HepG2 (cell line): ENCODE measurements around the gene TTBK1. TPM values are rescaled to one million over a fixed set of nuclear protein-coding genes. Genes with fewer than 3 reads are reported as not detected.

Experiments
- BCL3 ChIP-seq: sonication (generic); formaldehyde crosslinking; IDR thresholded peaks from 2 replicates; pipeline ENCODE4 v1.5.1; 2020; ENCODE audit warnings: mild to moderate bottlenecking, missing genetic modification reagents, moderate library complexity
- CTCF ChIP-seq: sonication (generic); formaldehyde crosslinking; IDR thresholded peaks from 2 replicates; pipeline ENCODE4 v1.5.0; 2020; ENCODE audit warnings: mild to moderate bottlenecking, missing genetic modification reagents, moderate library complexity
- DMAP1 ChIP-seq: IDR thresholded peaks from 2 replicates; pipeline ENCODE4 v1.6.1; 2016
- PHF5A ChIP-seq: IDR thresholded peaks from one replicate; pipeline ENCODE4 v1.6.1; 2018; ENCODE audit warnings: low read depth, missing genetic modification reagents; ENCODE audit not compliant: unreplicated experiment
- PPARG ChIP-seq: conservative IDR thresholded peaks from 2 replicates; pipeline ENCODE4 v1.6.1; 2016; ENCODE audit warnings: missing biosample characterization, missing genetic modification reagents
- RBFOX2 ChIP-seq: fragments of 200-400 bp; formaldehyde crosslinking; IDR thresholded peaks from 2 replicates; pipeline ENCODE4 v1.6.1; 2017; ENCODE audit warnings: low read depth, mild to moderate bottlenecking, low read length
- ZBTB38 ChIP-seq: sonication (generic); formaldehyde crosslinking; IDR thresholded peaks from 2 replicates; pipeline ENCODE4 v1.5.1; 2020; ENCODE audit warnings: mild to moderate bottlenecking, missing genetic modification reagents
- ZNF264 ChIP-seq: sonication (generic); formaldehyde crosslinking; IDR thresholded peaks from 2 replicates; pipeline ENCODE4 v1.4.0; 2020; ENCODE audit warnings: missing genetic modification reagents
- ZNF781 ChIP-seq: sonication (generic); formaldehyde crosslinking; IDR thresholded peaks from 2 replicates; pipeline ENCODE4 v1.5.1; 2020; ENCODE audit warnings: borderline replicate concordance, mild to moderate bottlenecking, missing genetic modification reagents; ENCODE audit errors: not compliant biosample characterization
- polyA plus RNA-seq, 8 experiments: library from polyadenylated mRNA; depleted of rRNA in 3 of 8; stranded (reverse) in 7 of 8; unstranded in 1 of 8; fragments of >200 nt; fragmentation: Illumina TruSeq in 4 of 8; extraction: Trizol in 4 of 8; gene quantifications; 2 replicates each; pipeline versions ENCODE4 v1.2.1 to v1.2.3, GENCODE V29; 2011 to 2016; ENCODE audit warnings: low read depth in 4 of 8, missing spikeins in 1 of 8, mixed read lengths in 1 of 8; ENCODE audit not compliant: insufficient read depth in 1 of 8
- total RNA-seq, 5 experiments: library from RNA; depleted of rRNA; stranded (reverse); fragments of >200 nt; fragmentation: Illumina TruSeq; extraction: Trizol; gene quantifications; 2 replicates each; pipeline ENCODE4 v1.2.3, GENCODE V29; 2016; ENCODE audit warnings: low read depth in 1 of 5
- TF ChIP-seq, protein P1 (sequence below): sonication (generic); formaldehyde crosslinking; IDR thresholded peaks from 2 replicates; pipeline ENCODE4 v1.5.1; 2020; ENCODE audit warnings: mild to moderate bottlenecking, missing genetic modification reagents, borderline replicate concordance
- TF ChIP-seq, protein P2 (sequence below): sonication (generic); formaldehyde crosslinking; IDR thresholded peaks from 2 replicates; pipeline ENCODE4 v1.4.0; 2020; ENCODE audit warnings: missing genetic modification reagents
- TF ChIP-seq, protein P3 (sequence below): IDR thresholded peaks from 2 replicates; pipeline ENCODE4 v1.6.1; 2016; ENCODE audit warnings: low read depth
- TF ChIP-seq, protein P4 (sequence below): sonication (generic); formaldehyde crosslinking; conservative IDR thresholded peaks from 2 replicates; pipeline ENCODE4 v1.4.0; 2020; ENCODE audit warnings: missing genetic modification reagents

Gene TTBK1
- total and polyA plus RNA-seq, 2 of the 13 experiments (the other 11 are each of a cell fraction or from before 2014, with no cell fraction given) = 0.24 to 0.33 TPM

- TF ChIP-seq, protein P1, sequence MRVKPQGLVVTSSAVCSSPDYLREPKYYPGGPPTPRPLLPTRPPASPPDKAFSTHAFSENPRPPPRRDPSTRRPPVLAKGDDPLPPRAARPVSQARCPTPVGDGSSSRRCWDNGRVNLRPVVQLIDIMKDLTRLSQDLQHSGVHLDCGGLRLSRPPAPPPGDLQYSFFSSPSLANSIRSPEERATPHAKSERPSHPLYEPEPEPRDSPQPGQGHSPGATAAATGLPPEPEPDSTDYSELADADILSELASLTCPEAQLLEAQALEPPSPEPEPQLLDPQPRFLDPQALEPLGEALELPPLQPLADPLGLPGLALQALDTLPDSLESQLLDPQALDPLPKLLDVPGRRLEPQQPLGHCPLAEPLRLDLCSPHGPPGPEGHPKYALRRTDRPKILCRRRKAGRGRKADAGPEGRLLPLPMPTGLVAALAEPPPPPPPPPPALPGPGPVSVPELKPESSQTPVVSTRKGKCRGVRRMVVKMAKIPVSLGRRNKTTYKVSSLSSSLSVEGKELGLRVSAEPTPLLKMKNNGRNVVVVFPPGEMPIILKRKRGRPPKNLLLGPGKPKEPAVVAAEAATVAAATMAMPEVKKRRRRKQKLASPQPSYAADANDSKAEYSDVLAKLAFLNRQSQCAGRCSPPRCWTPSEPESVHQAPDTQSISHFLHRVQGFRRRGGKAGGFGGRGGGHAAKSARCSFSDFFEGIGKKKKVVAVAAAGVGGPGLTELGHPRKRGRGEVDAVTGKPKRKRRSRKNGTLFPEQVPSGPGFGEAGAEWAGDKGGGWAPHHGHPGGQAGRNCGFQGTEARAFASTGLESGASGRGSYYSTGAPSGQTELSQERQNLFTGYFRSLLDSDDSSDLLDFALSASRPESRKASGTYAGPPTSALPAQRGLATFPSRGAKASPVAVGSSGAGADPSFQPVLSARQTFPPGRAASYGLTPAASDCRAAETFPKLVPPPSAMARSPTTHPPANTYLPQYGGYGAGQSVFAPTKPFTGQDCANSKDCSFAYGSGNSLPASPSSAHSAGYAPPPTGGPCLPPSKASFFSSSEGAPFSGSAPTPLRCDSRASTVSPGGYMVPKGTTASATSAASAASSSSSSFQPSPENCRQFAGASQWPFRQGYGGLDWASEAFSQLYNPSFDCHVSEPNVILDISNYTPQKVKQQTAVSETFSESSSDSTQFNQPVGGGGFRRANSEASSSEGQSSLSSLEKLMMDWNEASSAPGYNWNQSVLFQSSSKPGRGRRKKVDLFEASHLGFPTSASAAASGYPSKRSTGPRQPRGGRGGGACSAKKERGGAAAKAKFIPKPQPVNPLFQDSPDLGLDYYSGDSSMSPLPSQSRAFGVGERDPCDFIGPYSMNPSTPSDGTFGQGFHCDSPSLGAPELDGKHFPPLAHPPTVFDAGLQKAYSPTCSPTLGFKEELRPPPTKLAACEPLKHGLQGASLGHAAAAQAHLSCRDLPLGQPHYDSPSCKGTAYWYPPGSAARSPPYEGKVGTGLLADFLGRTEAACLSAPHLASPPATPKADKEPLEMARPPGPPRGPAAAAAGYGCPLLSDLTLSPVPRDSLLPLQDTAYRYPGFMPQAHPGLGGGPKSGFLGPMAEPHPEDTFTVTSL (CRISPR knock-in tag) = no peak
- no peak for TF ChIP-seq ZNF781
- TF ChIP-seq, protein P2, sequence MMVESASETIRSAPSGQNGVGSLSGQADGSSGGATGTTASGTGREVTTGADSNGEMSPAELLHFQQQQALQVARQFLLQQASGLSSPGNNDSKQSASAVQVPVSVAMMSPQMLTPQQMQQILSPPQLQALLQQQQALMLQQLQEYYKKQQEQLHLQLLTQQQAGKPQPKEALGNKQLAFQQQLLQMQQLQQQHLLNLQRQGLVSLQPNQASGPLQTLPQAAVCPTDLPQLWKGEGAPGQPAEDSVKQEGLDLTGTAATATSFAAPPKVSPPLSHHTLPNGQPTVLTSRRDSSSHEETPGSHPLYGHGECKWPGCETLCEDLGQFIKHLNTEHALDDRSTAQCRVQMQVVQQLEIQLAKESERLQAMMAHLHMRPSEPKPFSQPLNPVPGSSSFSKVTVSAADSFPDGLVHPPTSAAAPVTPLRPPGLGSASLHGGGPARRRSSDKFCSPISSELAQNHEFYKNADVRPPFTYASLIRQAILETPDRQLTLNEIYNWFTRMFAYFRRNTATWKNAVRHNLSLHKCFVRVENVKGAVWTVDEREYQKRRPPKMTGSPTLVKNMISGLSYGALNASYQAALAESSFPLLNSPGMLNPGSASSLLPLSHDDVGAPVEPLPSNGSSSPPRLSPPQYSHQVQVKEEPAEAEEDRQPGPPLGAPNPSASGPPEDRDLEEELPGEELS (CRISPR knock-in tag) = no peak
- TF ChIP-seq BCL3 (CRISPR knock-in tag) = no peak
- TF ChIP-seq CTCF (CRISPR knock-in tag) = peak; percentile 46
- no peak for TF ChIP-seq DMAP1 (CRISPR knock-in tag)
- TF ChIP-seq, protein P3, sequence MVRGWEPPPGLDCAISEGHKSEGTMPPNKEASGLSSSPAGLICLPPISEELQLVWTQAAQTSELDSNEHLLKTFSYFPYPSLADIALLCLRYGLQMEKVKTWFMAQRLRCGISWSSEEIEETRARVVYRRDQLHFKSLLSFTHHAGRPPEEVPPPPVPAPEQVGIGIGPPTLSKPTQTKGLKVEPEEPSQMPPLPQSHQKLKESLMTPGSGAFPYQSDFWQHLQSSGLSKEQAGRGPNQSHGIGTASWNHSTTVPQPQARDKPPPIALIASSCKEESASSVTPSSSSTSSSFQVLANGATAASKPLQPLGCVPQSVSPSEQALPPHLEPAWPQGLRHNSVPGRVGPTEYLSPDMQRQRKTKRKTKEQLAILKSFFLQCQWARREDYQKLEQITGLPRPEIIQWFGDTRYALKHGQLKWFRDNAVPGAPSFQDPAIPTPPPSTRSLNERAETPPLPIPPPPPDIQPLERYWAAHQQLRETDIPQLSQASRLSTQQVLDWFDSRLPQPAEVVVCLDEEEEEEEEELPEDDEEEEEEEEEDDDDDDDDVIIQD = no peak
- TF ChIP-seq PPARG (CRISPR knock-in tag) = no peak
- no peak for TF ChIP-seq RBFOX2
- 0 out of 2 replicates have a peak, but pooled peaks have one; percentile 27 for TF ChIP-seq ZNF264
- TF ChIP-seq, protein P4, sequence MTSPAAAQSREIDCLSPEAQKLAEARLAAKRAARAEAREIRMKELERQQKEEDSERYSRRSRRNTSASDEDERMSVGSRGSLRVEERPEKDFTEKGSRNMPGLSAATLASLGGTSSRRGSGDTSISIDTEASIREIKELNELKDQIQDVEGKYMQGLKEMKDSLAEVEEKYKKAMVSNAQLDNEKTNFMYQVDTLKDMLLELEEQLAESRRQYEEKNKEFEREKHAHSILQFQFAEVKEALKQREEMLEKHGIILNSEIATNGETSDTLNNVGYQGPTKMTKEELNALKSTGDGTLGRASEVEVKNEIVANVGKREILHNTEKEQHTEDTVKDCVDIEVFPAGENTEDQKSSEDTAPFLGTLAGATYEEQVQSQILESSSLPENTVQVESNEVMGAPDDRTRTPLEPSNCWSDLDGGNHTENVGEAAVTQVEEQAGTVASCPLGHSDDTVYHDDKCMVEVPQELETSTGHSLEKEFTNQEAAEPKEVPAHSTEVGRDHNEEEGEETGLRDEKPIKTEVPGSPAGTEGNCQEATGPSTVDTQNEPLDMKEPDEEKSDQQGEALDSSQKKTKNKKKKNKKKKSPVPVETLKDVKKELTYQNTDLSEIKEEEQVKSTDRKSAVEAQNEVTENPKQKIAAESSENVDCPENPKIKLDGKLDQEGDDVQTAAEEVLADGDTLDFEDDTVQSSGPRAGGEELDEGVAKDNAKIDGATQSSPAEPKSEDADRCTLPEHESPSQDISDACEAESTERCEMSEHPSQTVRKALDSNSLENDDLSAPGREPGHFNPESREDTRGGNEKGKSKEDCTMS = no peak
- TF ChIP-seq PHF5A (CRISPR knock-in tag) = no peak
- no peak for TF ChIP-seq ZBTB38 (CRISPR knock-in tag)
Observed at GRCh38 chr6:43277306-43277642, 34.0 kb downstream of the TTBK1 start (continued).
